ENCODE data around the gene SMIM43.

- no peak for TF ChIP-seq TFAP4 (CRISPR knock-in tag; IDR thresholded peaks at IDR 0.05; ENCODE audit: borderline replicate concordance)
- no peak for TF ChIP-seq SMARCE1 (IDR thresholded peaks at IDR 0.05)
- TF ChIP-seq BHLHE40 (IDR thresholded peaks at IDR 0.05; ENCODE audit: low read length): no peak
- no peak for TF ChIP-seq BRD4 (IDR thresholded peaks at IDR 0.05)
- TF ChIP-seq CBX1 (IDR thresholded peaks at IDR 0.05; ENCODE audit: low read depth): no peak
Measured at GRCh38 chr4:121712783-121713182, 52.2 kb downstream of the SMIM43 start.
